Smooth muscle cell (in vitro differentiated cells): ENCODE data around the gene P2RY2. TPM values are rescaled to one million over a fixed set of nuclear protein-coding genes. Genes with fewer than 3 reads are reported as not detected.

Experiments used
- DNase-seq: peaks from one replicate; lab custom pipeline; 2025; ENCODE audit not compliant: unreplicated experiment; lab: John Stamatoyannopoulos, UW
- H2AFZ ChIP-seq: fragments of 200-600 bp; sonication (generic); 2 replicates; pipeline ENCODE4 v1.6.0; 2016; ENCODE audit warnings: antibody characterized with exemption, low read depth, mild to moderate bottlenecking
- H3F3A ChIP-seq: fragments of 200-600 bp; sonication (generic); 2 replicates; pipeline ENCODE4 v1.6.0; 2017; ENCODE audit warnings: antibody characterized with exemption, low read depth
- H3K27ac ChIP-seq: fragments of 200-600 bp; sonication (generic); 2 replicates; pipeline ENCODE4 v1.5.1; 2016; ENCODE audit warnings: low read depth, mild to moderate bottlenecking
- H3K27me3 ChIP-seq: fragments of 200-600 bp; sonication (generic); 2 replicates; pipeline ENCODE4 v1.6.1; 2016; ENCODE audit warnings: low read depth, mild to moderate bottlenecking
- H3K36me3 ChIP-seq: fragments of 200-600 bp; sonication (generic); 2 replicates; pipeline ENCODE4 v1.5.1; 2016; ENCODE audit warnings: low read depth
- H3K4me1 ChIP-seq: fragments of 200-600 bp; sonication (generic); 2 replicates; pipeline ENCODE4 v1.5.1; 2016; ENCODE audit warnings: low read depth
- H3K4me2 ChIP-seq: fragments of 200-600 bp; sonication (generic); 2 replicates; pipeline ENCODE4 v1.6.0; 2016; ENCODE audit warnings: mild to moderate bottlenecking
- H3K4me3 ChIP-seq: fragments of 200-600 bp; sonication (generic); 2 replicates; pipeline ENCODE4 v1.5.1; 2016; ENCODE audit warnings: mild to moderate bottlenecking
- H3K79me2 ChIP-seq: fragments of 200-600 bp; sonication (generic); 2 replicates; pipeline ENCODE4 v1.6.0; 2016; ENCODE audit warnings: low read depth, mild to moderate bottlenecking
- H3K9ac ChIP-seq: fragments of 200-600 bp; sonication (generic); 2 replicates; pipeline ENCODE4 v1.6.0; 2016; ENCODE audit warnings: low read depth
- H3K9me3 ChIP-seq: fragments of 200-600 bp; sonication (generic); replicated peaks from 2 replicates; pipeline ENCODE4 v1.5.1; 2016; ENCODE audit warnings: low read depth
- H4K20me1 ChIP-seq: fragments of 200-600 bp; sonication (generic); 2 replicates; pipeline ENCODE4 v1.6.0; 2016; ENCODE audit warnings: low read depth
- CTCF ChIP-seq: fragments of 200-600 bp; sonication (generic); IDR thresholded peaks from 2 replicates; pipeline ENCODE4 v1.5.1; 2017; ENCODE audit warnings: borderline replicate concordance, mild to moderate bottlenecking, antibody characterized with exemption; ENCODE audit not compliant: insufficient read depth, poor library complexity, severe bottlenecking
- WGBS: methylation state at CpG from one replicate; pipeline ENCODE4 v1.1.7; 2016; ENCODE audit warnings: low lambda C conversion rate; 5-methylcytosine and 5-hydroxymethylcytosine counted together
- polyA plus RNA-seq: library from polyadenylated mRNA; unstranded; fragments of >200 nt; fragmentation: Nextera tagmentation; extraction: Ambion mirVana; gene quantifications from 2 replicates; pipeline ENCODE4 v1.2.1, GENCODE V29; 2016
- total RNA-seq: library from RNA; depleted of rRNA; stranded (reverse); fragments of >200 nt; gene quantifications from 2 replicates; pipeline ENCODE4 v1.2.3, GENCODE V29; 2014

The P2RY2 gene
- total and polyA plus RNA-seq, 2 experiments from 2014 or later, result 5.8 TPM; not detected in 1

- no peak overlapping the region for H3K4me3 ChIP-seq
- no peak for DNase-seq
- no peaks in the 10 kb centered on the region for H3K9me3 ChIP-seq
- WGBS, result 87% methylated on average over 3 of the region's 3 CpGs
- no peak overlapping the region for H3K27ac ChIP-seq
- H3K4me2 ChIP-seq, result no peak overlapping the region
- no peaks in the 10 kb centered on the region for H3K4me1 ChIP-seq
- no peak overlapping the region for H2AFZ ChIP-seq
- H3F3A ChIP-seq, result peaks cover 11% of the 10 kb centered on the region
- no peaks in the 10 kb centered on the region for H3K27me3 ChIP-seq
- H3K9ac ChIP-seq, result no peak overlapping the region
- TF ChIP-seq CTCF, result no peak
- H3K36me3 ChIP-seq, result no peaks in the 10 kb centered on the region
- H4K20me1 ChIP-seq, result no peaks in the 10 kb centered on the region
- no peaks in the 10 kb centered on the region for H3K79me2 ChIP-seq
Observed at GRCh38 chr11:73267122-73267846, 49.2 kb downstream of the P2RY2 start.

GRCh38 chr11:73267906-73268540, 49.9 kb downstream of the P2RY2 start:
- WGBS, result 94% methylated on average over 8 of the region's 8 CpGs
- peaks cover 1% of the 10 kb centered on the region for H3K4me1 ChIP-seq
- peaks cover 14% of the 10 kb centered on the region for H3F3A ChIP-seq
- H3K36me3 ChIP-seq, result no peaks in the 10 kb centered on the region
- no peaks in the 10 kb centered on the region for H4K20me1 ChIP-seq
- no peaks in the 10 kb centered on the region for H3K9me3 ChIP-seq
- DNase-seq, result no peak
- H3K9ac ChIP-seq, result no peak overlapping the region
- H2AFZ ChIP-seq, result no peak overlapping the region
- no peaks in the 10 kb centered on the region for H3K27me3 ChIP-seq
- no peak overlapping the region for H3K4me3 ChIP-seq
- H3K4me2 ChIP-seq, result no peak overlapping the region
- H3K79me2 ChIP-seq, result no peaks in the 10 kb centered on the region
- H3K27ac ChIP-seq, result no peak overlapping the region
- TF ChIP-seq CTCF, result no peak

GRCh38 chr11:73268671-73269271, 50.7 kb downstream of the P2RY2 start:
- 91% methylated on average over 8 of the region's 8 CpGs for WGBS
- Histone ChIP-seq H3K27me3 (no peaks in the 10 kb centered on the region), H3K36me3 (no peaks in the 10 kb centered on the region), H3K4me2 (no peak overlapping the region), H4K20me1 (no peaks in the 10 kb centered on the region), H3K9me3 (no peaks in the 10 kb centered on the region), H3K9ac (no peak overlapping the region), H3K79me2 (no peaks in the 10 kb centered on the region), H3K4me1 (peaks cover 5% of the 10 kb centered on the region), H3K4me3 (no peak overlapping the region), H2AFZ (no peak overlapping the region), H3K27ac (no peak overlapping the region), H3F3A (peaks cover 8% of the 10 kb centered on the region)
- no peak for DNase-seq
- no peak for TF ChIP-seq CTCF
